Kidney capillary endothelial cell (primary cell): ENCODE measurements around the gene PTPRO.
A peak's percentile ranks its signal among the peaks of the same experiment; 100 is the strongest.

ENCODE experiments used
- DNase-seq: peaks from one replicate; pipeline ENCODE4 v3.0.0-alpha.2; 2018; ENCODE audit warnings: low spot score

Gene PTPRO

DNA sequence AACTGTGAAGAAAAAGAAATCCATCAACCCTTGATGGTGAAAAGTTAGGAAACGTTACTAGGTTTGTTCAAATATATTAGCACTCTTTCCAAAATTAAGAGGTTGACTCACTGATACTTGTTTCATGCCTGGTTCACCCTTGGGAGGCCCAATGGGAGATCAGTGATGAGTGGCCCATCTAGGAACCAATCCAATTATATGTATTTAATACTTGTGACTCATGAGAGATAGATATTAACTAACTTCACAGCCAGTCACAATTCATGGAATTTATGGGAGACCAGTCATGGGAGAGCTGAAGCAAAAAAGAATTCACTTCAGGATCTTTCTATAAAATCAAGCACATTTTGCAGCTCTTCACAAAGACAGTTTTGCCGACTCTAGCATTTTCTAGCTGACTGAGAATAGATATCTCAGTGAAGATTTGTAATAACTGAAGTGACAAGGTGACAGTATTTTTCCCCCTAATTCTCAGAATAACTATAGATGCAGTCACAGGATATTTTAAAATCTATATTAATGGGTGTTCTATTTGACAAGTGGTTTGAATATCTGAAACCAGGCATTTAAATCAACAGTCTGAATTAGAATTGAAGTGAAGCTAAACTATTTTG lies 236.7 kb downstream of the PTPRO start:
- DNase-seq = no peak

- DNase-seq = no peak
Measured at GRCh38 chr12:15561396-15561795, 239.1 kb downstream of the PTPRO start.

GRCh38 chr12:15562263-15562662 lies 240.0 kb downstream of the PTPRO start:
- DNase-seq = no peak

GRCh38 chr12:15563663-15564062 lies 241.4 kb downstream of the PTPRO start:
- no peak for DNase-seq

- DNase-seq = no peak
Measured at GRCh38 chr12:15574353-15574752, 252.0 kb downstream of the PTPRO start.

DNA sequence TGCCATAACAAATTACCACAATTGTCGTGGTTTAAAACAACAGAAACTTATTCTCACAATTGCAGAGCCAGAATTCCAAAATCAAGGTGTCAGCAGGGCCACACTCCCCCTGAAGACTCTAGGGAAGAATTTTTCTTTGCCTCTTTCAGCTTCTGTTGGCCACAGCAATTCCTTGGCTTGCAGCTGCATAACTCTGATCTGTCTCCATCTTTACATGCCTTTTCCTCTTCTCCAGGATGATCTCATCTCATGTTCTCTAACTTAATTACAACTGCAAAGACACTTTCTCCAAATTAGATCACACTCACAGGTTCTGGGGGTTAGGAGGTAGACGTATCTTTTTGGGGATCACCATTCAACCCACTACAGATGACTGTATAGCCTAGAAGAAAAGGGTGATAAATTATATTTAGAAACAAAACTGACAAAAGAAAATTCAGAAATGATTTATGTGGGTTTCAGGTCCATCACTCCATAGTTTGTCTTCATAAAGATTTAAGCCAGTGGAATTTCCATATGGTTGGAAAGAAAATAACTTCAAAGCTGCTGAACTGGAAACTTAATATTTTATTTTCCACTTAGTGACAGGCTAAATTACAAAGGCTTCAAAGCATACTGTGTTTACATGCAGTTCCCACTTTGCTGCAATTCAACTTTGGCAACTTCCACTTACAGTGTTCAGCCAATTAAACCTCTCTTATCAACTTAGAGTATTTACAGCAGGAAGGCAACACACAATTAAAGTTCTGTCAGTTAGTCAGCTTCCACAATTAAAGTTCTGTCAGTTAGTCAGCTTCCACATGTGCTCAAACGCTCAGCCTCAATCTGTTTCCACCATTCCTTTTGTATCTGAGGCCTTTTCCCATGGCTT lies 253.6 kb downstream of the PTPRO start:
- DNase-seq = no peak

GRCh38 chr12:15580431-15580830 lies 258.1 kb downstream of the PTPRO start:
- DNase-seq = no peak

DNA sequence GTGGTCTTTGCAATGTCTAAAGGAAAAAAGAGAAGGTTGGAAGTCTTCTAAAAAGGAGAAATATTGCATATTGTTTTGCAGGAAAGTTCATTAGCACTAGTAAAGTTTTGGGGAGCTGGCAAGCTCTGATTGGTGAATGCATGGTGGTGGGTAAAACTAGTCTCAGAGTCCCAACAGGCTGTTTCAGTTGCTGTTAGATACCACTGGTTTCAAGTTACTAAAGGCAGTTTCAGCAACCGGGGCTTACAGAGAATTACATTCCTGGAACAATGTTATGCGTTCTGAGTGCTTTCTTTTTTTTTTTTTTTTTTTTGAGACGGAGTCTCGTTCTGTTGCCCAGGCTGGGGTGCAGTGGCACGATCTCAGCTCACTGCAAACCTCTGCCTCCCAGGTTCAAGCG lies 258.7 kb downstream of the PTPRO start:
- DNase-seq = no peak

DNA sequence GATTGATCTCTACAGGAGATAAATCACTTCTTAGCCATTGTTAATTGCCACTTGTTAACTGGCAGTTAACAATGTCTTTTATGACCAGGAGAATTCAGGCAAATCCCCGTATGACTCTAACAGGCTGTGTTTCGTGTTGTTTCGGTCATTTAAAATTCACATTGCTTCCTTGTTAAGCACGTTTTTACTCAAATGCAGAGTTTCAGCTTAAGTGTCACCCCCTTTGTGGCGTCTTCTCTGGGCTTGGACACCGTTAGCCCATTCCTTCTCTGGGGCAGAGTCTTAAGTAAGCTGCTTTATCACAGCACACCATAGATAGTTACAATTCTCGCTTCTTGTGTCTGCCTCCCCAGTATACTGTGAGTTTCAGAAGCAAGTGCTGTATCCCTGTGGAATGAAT lies 261.5 kb downstream of the PTPRO start:
- DNase-seq = no peak

DNA sequence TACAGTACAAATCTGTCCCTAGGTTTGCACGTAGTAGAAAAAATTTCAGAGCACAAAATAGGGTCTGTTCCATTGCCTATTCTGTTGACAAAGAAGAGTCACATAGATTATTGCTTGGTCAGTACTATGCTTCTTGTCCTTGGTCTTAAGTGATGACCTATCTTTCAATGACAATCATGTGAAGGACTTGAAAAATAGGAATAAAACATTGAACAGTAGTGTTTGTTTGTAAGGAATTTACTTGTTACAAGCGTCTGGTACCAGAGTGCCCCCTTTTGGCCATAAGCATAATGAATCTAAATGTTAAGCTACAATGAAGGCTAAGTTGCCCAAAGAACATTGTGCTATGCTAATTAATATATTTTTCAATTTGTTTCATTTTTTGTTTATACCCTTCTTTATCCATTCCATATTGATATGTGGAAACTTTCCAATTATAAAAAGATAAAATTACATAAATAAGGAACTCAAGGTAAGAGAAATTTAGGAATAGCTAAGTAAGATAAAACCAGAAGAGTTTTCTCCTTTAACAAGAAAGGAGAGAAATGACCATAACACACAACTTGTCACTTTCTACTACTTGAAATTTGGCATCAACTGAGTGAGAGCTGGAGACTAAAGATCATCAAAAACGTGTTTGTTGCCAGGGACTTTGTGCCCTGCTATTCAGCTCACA lies 262.2 kb downstream of the PTPRO start:
- peak; percentile 47 for DNase-seq

DNA sequence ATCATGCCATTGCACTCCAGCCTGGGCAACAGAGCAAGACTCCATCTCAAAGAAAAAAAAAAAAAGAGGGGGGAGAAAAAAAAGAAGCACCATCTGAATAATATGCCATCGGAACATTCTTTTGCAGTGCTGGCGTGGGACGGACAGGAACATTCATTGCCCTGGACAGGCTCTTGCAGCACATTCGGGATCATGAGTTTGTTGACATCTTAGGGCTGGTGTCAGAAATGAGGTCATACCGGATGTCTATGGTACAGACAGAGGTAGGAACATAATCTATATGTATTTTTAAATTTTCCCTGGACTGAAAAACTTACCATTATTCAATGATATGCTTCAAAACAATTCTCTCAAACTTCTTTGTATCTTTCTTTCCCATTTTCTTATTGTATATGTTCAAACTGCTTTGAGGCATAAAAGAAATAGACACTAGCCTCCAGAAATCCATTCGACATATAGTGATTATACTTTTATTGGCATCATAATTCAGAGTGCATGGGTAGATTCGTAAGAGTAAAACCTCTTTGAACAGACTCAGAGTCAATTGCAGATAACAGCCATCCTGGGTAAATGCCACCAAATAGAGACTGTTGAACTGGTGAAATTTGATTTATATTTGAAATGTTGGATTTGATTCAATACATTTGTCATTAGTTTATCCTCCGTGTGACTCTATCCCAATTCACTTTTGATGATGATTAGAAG lies 267.2 kb downstream of the PTPRO start:
- DNase-seq = no peak

DNA sequence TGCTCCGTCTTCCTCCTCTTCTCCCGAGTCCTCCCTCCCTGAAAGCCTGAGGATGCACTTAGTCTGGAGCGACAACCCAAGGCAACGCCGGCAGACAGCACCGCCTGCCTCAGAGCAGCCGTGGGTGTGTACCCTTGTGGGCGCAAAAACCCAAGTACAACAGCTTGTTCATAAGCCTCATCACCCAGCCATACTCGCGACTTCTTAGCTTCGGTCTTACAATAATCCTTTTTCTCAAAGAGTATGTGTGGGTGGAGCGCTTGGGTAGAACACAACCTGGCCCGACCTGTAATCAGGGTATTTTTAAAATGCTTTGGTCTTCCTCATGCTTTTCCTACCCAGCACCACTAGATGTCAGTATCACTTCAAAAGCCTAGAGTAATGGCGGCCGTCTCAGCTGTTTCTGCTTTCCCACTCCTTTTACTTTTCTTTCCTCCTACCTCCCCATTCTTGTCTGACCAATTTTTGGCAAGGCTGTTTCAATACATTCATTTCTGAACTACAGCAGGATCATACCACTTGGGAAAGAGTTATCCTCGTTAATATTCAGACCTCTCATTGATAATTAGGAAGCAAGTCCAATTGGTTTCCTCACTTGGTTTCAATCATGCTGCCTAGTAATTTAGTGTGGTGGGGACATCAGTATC lies 268.0 kb downstream of the PTPRO start:
- DNase-seq = peak; percentile 59

DNA sequence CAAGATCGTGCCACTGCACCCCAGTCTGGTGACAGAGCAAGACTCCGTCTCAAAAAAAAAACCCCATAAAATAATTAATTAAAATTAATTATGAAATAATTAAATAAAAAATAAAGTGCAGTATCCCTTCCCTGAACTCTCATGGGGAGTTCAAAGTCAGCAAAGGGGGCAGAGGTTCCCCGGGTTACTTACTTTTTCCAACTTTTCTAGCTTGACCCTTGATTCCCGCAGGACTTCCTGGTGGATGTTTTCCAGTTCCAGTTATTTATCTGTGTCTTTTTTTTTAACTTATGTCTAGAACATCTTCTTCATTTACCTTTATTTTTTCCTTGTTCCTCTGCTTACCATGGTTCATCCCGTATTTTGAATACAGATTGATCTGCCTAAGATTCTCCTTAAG lies 269.5 kb downstream of the PTPRO start:
- no peak for DNase-seq

DNA sequence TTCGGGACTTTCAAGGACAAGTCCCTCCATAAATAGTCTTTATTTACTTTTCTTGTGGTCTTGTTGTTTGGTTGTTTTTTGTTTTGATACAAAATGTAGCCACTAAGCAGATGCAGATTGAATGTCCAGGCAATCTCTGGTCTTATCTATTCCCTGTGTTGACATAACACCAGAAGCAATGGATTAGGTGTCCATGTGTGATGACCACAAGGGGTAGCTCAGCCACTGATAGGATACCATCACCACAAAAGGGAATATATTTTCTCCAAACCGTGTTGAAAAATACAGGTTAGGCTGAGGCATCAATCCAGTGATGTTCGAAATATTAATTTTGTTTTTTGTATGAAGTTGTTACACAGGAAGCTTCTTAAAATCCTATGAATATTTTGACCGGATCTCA lies 270.6 kb downstream of the PTPRO start:
- DNase-seq = no peak

DNA sequence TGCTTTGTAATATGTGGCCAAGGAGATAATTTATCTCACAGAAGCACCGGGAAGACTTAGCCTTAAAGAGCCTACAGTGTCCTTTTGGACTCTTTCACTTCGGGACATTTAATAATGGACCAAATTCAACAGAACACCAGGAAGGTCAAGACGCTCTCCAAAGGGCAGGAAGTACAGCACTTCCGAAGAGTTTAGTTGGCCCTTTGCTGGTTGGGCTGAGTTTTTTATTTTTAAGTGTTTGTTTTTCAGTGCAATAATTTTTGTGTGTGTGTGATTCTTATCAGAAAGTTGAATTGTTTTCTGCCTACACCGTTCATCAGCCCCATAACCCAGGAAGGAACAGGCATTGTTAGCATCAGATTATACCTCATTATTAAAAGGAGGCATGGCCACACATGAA lies 273.9 kb downstream of the PTPRO start:
- no peak for DNase-seq

DNA sequence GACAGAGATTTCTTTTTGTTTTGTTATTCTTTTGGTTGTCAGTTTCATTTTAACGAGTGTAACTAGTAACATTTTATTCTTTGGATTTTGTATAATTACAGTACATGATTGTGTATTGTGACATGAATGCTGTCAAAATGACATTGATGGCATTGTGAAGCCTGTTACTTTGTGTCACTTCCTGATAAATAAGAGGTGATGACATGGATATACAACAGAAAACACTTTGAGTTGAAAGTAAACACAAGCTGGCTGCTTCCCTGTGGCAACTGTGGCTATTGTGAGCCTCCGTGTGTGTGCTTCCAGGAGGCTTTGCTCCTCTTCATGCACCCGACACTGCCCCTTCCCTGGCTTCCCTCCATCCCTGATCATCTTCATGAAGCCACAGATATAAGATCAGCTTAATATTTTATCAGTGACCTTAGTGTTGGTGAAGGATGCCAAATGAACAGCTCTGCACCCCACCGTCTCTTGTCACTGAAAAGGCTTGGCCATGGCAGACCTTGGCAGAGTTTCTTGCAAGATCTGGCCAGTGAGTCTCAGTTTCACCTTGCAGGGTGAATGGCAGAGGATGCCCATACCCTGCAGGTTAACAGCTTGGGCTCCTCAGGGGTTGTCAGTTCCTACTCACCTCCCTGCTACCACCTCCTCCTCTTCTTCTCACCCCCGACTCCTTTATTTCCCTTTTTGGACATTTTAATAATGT lies 275.0 kb downstream of the PTPRO start:
- no peak for DNase-seq

DNA sequence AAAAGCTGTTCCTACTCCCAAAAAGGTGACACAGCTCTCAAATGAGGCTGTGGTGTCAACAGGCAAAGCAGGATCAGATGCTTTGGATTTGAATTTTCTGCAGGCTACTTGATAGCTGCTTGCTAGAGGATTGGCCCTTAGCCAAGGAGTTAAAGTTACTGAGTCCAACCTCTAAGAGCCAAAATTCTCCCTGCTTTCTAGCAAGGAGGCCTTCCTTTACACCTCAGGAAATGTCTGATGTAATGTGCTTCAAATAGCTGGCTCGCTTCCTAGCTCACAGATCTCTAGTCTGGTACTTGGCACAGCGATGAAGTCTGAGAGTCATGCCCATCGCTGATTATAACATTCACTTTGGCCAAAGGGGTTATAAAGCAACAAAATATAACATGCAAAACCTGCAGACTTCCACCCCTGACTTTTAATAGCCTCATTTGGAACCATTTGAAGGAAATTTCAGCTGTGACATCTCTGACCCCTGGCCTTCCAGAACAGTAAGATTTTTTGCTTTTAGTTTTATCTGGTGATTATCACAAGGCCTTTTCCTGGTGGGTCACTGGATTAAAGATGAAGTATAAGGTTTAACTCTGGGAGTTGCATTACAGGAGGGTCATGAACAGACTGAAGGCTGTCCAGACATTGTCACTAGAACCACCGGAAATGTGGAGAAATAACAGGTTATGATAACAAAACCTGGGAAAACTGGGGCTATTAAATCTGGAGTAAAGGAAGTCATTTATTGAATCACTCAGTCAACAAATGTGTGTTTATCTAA lies 277.1 kb downstream of the PTPRO start:
- peak; percentile 37 for DNase-seq

GRCh38 chr12:15600223-15600935 lies 278.1 kb downstream of the PTPRO start:
- DNase-seq = no peak

DNA sequence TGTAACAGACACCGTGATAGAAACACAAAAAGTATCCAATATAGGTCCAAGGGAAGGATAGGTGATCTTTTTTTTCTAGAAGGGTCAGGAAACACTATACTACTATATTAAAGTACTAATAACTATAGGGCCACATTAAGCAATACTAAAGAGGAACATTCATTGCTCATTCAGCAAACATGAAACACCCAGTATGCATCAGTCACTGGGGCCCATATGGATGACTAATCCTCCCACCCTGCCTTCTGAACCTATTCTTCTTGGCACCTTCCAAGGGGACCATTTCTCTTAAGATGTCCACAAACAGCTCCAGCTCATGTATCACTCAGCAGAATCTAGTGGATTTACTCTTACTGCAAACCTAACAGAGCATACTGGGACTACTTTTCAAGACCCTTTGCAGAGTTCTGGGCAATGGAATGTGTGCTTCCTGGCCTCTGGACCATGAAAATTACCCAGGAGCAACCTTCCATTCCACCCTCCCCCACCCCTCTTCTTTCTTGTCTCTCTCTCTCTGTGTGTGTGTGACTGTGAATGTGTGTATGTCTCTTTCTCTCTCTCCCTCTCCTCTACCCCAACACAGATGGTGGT lies 279.0 kb downstream of the PTPRO start:
- DNase-seq = no peak
